ENCODE results near the gene KAT8. TPM values are rescaled to one million over a fixed set of nuclear protein-coding genes. Genes with fewer than 3 reads are reported as not detected.
A peak's percentile ranks its signal among the peaks of the same experiment; 100 is the strongest.

KAT8 gene
- total and polyA plus RNA-seq, 2 of the 13 experiments (the other 11 are each of a cell fraction or from before 2014, with no cell fraction given) = 79.0 to 84.2 TPM

DNA sequence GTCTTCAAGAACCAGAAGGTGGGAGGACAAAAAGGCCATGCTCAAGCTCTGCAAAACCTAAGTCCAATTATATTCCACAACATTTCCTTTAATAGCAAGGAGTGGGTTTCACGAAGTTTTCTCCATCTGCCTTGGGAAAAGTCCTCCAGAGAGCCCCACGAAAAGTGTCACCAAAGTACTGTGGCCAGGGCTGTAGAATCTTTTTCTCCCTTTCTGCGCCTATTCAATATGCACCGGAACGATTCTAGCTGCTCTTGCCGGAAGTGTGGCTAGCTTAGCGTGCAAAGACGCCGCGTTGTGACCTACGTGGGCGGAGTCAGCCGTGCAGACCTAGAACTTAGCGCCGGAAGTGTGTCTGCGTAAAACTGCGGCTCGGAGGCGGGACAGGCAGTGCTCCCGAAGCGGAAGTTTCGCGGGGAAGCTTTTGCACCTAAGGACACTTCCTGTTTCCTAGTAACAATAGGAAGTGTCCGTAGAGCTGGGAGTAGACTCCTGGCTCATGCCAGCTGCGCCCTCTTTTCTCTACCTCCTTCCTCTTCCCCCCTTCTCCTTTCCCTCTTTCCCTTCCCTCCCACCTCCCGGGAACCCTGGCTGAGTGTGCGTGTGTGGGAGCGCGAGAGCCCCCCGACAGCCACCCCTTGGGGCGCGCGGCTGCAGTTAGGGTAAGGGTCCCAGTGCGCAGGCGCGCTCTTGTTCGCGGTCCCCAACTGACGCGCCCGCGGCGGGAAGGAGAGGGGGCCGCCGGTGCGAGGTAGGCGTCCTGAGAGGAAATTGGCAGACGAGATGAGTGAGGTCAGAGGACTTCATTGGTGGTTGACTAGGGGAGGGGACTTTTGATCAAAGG, 43.3 kb upstream of the KAT8 start, which contains the start of the genes ZNF646 and ZNF668 (continued):
- TF ChIP-seq RNF219 (CRISPR knock-in tag; IDR thresholded peaks at IDR 0.05) = no peak
- TF ChIP-seq PHF5A (CRISPR knock-in tag; IDR thresholded peaks at IDR 0.05; ENCODE audit: low read depth, unreplicated experiment) = peak; percentile 82
- TF ChIP-seq, protein P1, sequence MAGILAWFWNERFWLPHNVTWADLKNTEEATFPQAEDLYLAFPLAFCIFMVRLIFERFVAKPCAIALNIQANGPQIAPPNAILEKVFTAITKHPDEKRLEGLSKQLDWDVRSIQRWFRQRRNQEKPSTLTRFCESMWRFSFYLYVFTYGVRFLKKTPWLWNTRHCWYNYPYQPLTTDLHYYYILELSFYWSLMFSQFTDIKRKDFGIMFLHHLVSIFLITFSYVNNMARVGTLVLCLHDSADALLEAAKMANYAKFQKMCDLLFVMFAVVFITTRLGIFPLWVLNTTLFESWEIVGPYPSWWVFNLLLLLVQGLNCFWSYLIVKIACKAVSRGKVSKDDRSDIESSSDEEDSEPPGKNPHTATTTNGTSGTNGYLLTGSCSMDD (CRISPR knock-in tag; IDR thresholded peaks at IDR 0.05) = no peak
- TF ChIP-seq ZBTB14 (CRISPR knock-in tag; IDR thresholded peaks at IDR 0.05) = peak; percentile 56
- no peak; the same call in 1 of the 2 replicates for TF ChIP-seq ZNF766 (CRISPR knock-in tag; IDR thresholded peaks at IDR 0.05; ENCODE audit: borderline replicate concordance)
- TF ChIP-seq XBP1 (CRISPR knock-in tag; IDR thresholded peaks at IDR 0.05) = no peak; the same call in 1 of the 2 replicates
- TF ChIP-seq PITX1 (CRISPR knock-in tag; IDR thresholded peaks at IDR 0.05) = peak; percentile 11; the same call in 1 of the 2 replicates
- no peak for TF ChIP-seq IRF1 (CRISPR knock-in tag; IDR thresholded peaks at IDR 0.05; ENCODE audit: low read depth)
- TF ChIP-seq AHDC1 (CRISPR knock-in tag; IDR thresholded peaks at IDR 0.05; ENCODE audit: borderline replicate concordance) = no peak; the same call in 1 of the 2 replicates
- 0 out of 2 replicates have a peak, but pooled peaks have one; percentile 22 for TF ChIP-seq BRCA1 (CRISPR knock-in tag; IDR thresholded peaks at IDR 0.05)
- no peak for TF ChIP-seq ZBTB42 (CRISPR knock-in tag; IDR thresholded peaks at IDR 0.05)
- peak; percentile 25 for TF ChIP-seq CBX1 (IDR thresholded peaks at IDR 0.05; ENCODE audit: low read depth)
- no peak for TF ChIP-seq RNF2 (conservative IDR thresholded peaks at IDR 0.05; ENCODE audit: low read depth)
- no peak for TF ChIP-seq ZNF775 (CRISPR knock-in tag; IDR thresholded peaks at IDR 0.05; ENCODE audit: borderline replicate concordance)
- TF ChIP-seq POLR2AphosphoS2 (IDR thresholded peaks at IDR 0.05; ENCODE audit: low read depth, low read length) = peak; percentile 68; the same call in 1 of the 2 replicates
- no peak for TF ChIP-seq ZNF577 (CRISPR knock-in tag; IDR thresholded peaks at IDR 0.05; ENCODE audit: borderline replicate concordance, low read depth)
- TF ChIP-seq ZNF556 (CRISPR knock-in tag; IDR thresholded peaks at IDR 0.05; ENCODE audit: borderline replicate concordance) = no peak
- TF ChIP-seq HCFC1 (IDR thresholded peaks at IDR 0.05; ENCODE audit: low read depth, low read length) = peak; percentile 88

Data from HepG2 (cell line).